ENCODE data around the gene TRAPPC12. TPM values are rescaled to one million over a fixed set of nuclear protein-coding genes. Genes with fewer than 3 reads are reported as not detected.
A peak's percentile ranks its signal among the peaks of the same experiment; 100 is the strongest.
"Not testable (repeated sequence)": the region's sequence is repeated elsewhere in the genome, so short reads cannot be mapped to it uniquely, and the experiment has no call there.

TRAPPC12 gene
- total RNA-seq, 1 experiment from 2014 or later = 45.1 TPM

GRCh38 chr2:3505771-3506170 lies 126.3 kb downstream of the TRAPPC12 start:
- DNase-seq (ENCODE audit: low spot score) = no peak

GRCh38 chr2:3512086-3512485 lies 132.6 kb downstream of the TRAPPC12 start:
- DNase-seq (ENCODE audit: low spot score) = no peak

DNA sequence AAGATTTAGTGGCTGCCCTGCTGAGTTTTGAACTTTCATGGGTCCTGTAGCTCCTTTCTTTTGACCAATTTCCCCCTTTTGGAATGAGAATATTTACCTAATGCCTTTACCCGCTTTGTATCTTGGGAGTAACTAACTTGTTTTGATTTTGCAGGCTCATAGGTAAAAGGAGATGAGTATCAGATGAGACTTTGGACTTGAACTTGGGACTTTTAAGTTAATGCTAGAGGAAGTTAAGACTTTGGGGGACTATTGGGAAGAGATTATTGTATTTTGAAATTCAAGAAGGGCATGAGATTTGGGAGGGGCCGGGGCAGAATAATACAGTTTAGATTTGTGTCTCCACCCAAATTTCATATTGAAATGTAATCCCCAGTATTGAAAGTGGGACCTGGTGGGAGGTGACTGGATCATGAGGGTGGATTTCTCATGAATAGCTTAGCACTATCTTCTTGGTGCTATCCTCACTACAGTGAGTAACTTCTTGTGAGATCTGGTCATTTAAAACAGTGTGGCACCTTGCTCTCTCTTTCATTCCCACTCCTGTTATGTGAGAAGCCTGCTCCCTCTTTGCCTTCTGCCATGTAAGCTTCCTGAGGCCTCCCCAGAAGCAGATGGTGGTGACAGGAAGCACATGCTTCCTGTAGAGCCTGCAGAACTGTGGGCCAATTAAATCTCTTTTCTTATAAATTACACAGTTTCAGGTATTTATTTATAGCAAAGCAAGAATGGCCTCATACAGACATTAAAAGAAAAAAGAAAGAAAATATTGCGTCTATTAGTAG lies 133.7 kb downstream of the TRAPPC12 start:
- no peak for DNase-seq (ENCODE audit: low spot score)

DNA sequence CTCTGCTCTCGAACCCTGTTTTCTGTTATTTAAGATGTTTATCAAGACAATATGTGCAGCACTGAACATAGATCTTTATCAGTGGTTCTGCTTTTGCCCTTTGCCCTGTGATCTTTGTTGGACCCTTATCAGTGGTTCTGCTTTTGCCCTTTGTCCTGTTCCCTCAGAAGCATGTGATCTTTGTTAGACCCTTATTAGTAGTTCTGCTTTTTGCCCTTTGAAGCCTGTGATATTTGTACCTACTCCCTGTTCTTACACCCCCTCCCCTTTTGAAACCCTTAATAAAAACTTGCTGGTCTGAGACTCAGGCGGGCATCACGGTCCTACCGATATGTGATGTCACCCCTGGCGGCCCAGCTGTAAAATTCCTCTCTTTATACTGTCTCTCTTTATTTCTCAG lies 135.9 kb downstream of the TRAPPC12 start:
- not testable (repeated sequence) for DNase-seq (ENCODE audit: low spot score)

DNA sequence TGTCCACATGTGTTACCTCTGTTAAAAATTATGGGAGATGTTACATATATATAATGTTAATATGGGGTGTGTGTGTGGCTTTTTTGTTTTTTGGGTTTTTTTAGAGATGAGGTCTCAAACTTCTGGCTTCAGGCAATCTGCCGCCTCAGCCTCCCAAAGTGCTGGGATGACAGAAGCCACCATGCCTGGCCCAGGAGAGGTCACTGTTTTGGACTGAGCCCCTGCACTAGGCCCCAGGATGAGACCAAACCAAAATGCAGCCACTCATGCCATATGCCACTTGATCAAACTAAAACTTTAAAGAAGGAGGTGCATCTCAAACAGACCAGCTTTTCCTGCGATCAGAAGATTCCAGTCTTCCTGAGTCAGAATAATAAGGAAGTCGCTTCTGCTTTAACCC lies 137.3 kb downstream of the TRAPPC12 start:
- DNase-seq (ENCODE audit: low spot score) = no peak

- no peak for DNase-seq (ENCODE audit: low spot score)
Measured at GRCh38 chr2:3517948-3518495, 138.5 kb downstream of the TRAPPC12 start.

- peak; percentile 97 for DNase-seq (ENCODE audit: low spot score)
Measured at GRCh38 chr2:3518496-3519254, 139.2 kb downstream of the TRAPPC12 start.

DNA sequence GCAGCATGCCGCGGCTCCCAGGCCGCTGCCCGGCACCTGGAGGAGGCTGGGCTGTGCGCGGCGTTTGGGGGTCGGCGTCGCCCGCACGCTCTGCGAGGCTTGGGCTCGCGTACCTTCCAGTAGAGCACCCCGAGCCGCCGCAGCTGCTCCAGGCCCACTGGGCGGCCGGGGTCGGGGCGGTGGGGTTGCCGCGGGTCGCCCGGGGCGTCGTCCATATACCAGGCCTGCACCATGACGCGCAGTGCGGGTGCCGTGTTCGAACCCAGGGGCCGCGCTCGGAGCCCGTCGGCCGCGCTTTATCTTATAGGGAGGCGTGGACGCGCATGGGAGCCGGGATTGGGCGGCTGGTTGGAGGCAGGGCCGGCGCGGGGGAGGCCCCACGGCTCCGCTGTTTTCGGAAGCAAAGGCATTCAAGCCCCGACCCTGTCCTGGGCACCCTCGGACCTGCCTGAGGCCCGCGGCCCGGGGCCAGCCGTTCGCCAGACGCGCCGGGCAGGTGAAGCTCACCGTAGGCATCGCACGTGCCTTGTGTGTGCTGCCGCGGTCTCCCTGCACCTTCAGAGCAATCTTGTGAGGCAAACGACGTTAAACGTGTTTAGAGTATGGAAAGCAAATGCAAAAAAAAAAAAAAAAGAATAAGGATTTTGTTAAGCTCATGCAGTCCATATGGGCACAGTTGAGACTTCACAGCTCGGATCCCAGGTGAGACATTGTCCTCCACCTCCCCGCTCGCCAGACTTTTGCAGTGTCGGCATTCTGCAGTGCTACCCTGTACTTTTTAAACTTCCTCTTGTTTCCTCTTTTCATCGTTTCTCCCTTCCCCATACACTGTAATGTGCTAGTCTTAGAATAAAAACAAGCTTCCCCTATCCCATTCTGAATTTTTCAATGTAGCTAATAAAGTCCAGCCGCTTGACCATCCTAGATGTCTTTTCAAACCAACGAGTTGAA lies 140.0 kb downstream of the TRAPPC12 start, which contains the start of gene ADI1:
Gene ADI1 (minus strand): TSS at position 277 of the 951 bp plus-strand sequence. CDS start 44 bp downstream, at position 233.
- DNase-seq (ENCODE audit: low spot score) = peak; percentile 65

GRCh38 chr2:3520591-3520990 lies 141.1 kb downstream of the TRAPPC12 start:
- DNase-seq (ENCODE audit: low spot score) = no peak

DNA sequence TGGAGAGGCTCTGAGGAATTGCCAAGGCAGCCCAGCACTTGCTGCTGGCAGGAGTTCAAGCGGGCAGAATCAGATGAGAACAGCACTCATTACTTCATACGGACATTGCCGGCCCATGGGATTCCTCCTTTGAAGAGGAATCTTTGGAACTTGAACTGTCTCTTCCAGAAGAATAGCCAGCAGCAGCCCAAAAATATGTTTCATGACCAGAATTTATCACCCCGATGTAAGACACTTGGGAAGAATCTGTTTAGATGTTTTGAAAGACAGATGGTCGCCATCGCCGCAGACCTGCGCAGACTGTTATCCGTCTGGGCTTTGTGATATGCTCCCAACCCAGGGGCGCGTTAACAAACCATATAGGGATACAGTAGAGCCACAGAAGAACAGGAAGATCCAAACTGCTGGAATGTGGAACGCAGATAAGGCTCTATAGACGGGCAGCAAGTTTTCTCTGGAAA lies 143.5 kb downstream of the TRAPPC12 start:
- no peak for DNase-seq (ENCODE audit: low spot score)

- peak; percentile 53 for DNase-seq (ENCODE audit: low spot score)
Measured at GRCh38 chr2:3523551-3524041, 144.1 kb downstream of the TRAPPC12 start.

DNA sequence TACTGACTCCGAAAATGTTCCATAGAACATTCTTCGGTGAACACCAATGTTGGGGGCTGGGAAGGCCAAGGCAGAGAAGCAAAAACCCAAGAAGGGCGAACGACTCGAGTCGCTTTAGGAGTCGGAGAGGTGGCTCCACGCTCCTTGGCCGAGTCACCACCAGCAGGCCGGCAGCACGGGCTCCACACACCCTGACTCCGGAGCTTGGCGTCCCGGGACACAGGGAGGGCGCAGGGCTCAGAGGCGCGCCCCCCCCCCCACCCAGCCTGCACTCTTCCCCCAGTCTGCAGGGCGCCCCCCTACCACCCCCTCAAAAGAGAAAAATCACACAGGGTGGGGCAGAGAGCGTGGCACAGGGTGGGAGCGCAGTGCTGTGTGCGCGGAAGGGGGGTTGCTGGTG lies 147.4 kb downstream of the TRAPPC12 start:
- DNase-seq (ENCODE audit: low spot score) = no peak

DNA sequence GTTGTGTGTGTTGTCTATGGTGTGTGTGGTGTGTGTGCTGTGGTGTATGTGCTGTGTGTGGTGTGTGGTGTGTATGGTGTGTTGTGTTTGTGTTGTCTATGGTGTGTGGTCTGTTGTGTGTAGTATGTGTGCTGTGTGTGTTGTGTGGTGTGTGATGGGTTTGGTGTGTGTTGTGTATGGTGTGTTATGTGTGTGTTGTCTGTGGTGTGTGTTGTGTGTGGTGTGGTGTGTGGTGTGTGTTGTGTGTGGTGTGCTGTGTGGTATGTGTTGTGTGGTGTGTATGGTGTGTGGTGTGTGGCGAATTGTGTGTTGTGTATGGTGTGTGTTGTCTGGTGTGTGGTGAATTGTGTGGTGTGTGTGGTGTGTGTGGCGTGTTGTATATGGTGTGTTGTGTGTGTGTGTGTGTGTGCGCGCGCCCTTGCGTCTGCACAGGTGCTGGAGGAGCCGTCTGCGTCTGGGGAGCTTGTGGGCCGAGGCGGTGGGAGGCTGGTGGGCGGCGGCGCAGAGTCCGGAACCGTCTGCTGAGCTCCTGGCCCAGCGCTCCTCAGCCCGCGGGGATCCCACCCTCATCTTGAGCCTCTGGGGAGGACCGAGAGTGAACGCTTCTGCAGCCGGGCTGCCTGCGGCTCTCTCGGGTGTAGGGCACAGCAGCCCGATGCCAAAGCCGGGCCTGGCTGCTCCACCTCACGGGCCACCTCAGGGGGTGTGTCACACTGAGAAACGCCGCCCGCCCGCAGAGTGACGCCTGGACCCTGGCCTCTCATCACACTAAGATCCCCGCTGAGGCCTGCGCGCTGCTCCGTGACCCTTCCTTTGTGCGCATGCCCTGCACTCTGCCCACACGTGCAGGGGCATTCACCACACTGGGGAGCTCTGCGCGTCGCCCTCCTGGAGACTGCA lies 148.6 kb downstream of the TRAPPC12 start:
- no peak for DNase-seq (ENCODE audit: low spot score)

Other genes with a start within 250 kb of the TRAPPC12 start
- gene EIPR1, start 1.9 kb upstream of the TRAPPC12 start, total RNA-seq (2014; rRNA removed; shearing (Covaris generic)) = 118 and 143 TPM in 2 replicates
- 70.9 and 102 TPM in 2 replicates for gene ADI1, start 139.8 kb downstream of the TRAPPC12 start, total RNA-seq (2014; rRNA removed; shearing (Covaris generic))
- 55.3 and 61.6 TPM in 2 replicates for gene RNASEH1, start 178.6 kb downstream of the TRAPPC12 start, total RNA-seq (2014; rRNA removed; shearing (Covaris generic))
- gene RPS7, start 195.6 kb downstream of the TRAPPC12 start, total RNA-seq (2014; rRNA removed; shearing (Covaris generic)) = 2,765 and 4,011 TPM in 2 replicates
- 0.17 TPM in 1 of 2 replicates, not detected in the other for gene COLEC11, start 215.4 kb downstream of the TRAPPC12 start, total RNA-seq (2014; rRNA removed; shearing (Covaris generic))